ENCODE data around the gene TRIM13.

Gene TRIM13

DNA sequence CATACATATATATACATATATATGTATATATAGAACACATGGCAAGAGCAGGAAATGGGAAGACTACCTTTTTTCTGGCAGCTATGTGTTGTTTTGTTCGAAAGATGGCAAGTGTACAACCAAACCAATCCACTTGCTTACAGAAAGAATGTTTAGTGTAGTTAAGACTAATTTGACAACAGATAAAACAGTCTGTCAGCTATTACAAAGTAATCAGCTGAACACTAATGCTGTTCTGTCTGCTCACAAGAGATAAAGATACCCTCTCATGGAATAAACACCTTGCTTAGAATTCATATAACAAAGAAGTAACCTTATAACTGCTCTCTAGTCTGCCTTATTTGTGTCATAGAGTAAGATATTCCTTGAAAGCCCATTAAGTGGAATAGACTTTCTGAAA lies 17.5 kb downstream of the TRIM13 start:
- no peak for TF ChIP-seq SUZ12 (IDR thresholded peaks at IDR 0.05)
- TF ChIP-seq CTBP1 (IDR thresholded peaks at IDR 0.05; ENCODE audit: borderline replicate concordance): no peak
- no peak for TF ChIP-seq FOXM1 (IDR thresholded peaks at IDR 0.05; ENCODE audit: borderline replicate concordance)
- TF ChIP-seq FOXK2 (IDR thresholded peaks at IDR 0.05): no peak
- TF ChIP-seq L3MBTL2 (conservative IDR thresholded peaks at IDR 0.05): no peak
- no peak for TF ChIP-seq NFRKB (IDR thresholded peaks at IDR 0.05)
- no peak for TF ChIP-seq TARDBP (IDR thresholded peaks at IDR 0.05)
- TF ChIP-seq ELF4 (IDR thresholded peaks at IDR 0.05): no peak
- TF ChIP-seq LEF1 (IDR thresholded peaks at IDR 0.05; ENCODE audit: borderline replicate concordance): no peak
- no peak for TF ChIP-seq BHLHE40 (IDR thresholded peaks at IDR 0.05; ENCODE audit: borderline replicate concordance)
- no peak for TF ChIP-seq SP1 (IDR thresholded peaks at IDR 0.05)
- no peak for TF ChIP-seq ARNT (IDR thresholded peaks at IDR 0.05)
- TF ChIP-seq FOXA1 (IDR thresholded peaks at IDR 0.05): no peak
- TF ChIP-seq HDGF (IDR thresholded peaks at IDR 0.05; ENCODE audit: borderline replicate concordance): no peak
- no peak for TF ChIP-seq ZNF384 (IDR thresholded peaks at IDR 0.05)
- TF ChIP-seq, protein P1, sequence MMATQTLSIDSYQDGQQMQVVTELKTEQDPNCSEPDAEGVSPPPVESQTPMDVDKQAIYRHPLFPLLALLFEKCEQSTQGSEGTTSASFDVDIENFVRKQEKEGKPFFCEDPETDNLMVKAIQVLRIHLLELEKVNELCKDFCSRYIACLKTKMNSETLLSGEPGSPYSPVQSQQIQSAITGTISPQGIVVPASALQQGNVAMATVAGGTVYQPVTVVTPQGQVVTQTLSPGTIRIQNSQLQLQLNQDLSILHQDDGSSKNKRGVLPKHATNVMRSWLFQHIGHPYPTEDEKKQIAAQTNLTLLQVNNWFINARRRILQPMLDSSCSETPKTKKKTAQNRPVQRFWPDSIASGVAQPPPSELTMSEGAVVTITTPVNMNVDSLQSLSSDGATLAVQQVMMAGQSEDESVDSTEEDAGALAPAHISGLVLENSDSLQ (IDR thresholded peaks at IDR 0.05): no peak
- DNase-seq (ENCODE audit: extremely low spot score): no peak
- ChIA-PET CTCF (no interaction called here), POLR2A (no interaction called here)

DNA sequence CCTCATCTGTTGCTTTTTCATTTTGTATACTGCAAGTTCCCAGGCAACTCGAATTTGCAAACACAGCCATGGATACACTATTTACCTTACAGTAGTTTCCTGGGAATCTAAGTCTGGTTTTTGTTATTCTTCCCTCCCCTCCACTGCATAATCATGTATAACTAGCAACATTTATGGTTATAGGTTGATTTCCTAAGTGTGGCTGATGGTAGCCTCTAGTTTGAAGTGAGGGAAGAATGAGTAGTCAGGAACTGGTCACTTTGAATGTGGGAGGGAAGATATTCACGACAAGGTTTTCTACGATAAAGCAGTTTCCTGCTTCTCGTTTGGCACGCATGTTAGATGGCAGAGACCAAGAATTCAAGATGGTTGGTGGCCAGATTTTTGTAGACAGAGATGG lies 18.4 kb downstream of the TRIM13 start, which contains the start of gene KCNRG:
TSS of gene KCNRG (plus strand) at position 187 of the 400 bp plus-strand sequence. CDS start at position 237, 50 bp downstream.
- CTCF ChIA-PET: interaction anchor here (0.6 kb wide), 1 partner anchor 361 kb away, joined by 3 read pairs; no protein-coding TSS in a partner anchor
- TF ChIP-seq SUZ12 (IDR thresholded peaks at IDR 0.05) (no peak), NFRKB (IDR thresholded peaks at IDR 0.05) (no peak), SP1 (IDR thresholded peaks at IDR 0.05) (no peak), TARDBP (IDR thresholded peaks at IDR 0.05) (no peak), LEF1 (IDR thresholded peaks at IDR 0.05; ENCODE audit: borderline replicate concordance) (no peak), CTBP1 (IDR thresholded peaks at IDR 0.05; ENCODE audit: borderline replicate concordance) (no peak), BHLHE40 (IDR thresholded peaks at IDR 0.05; ENCODE audit: borderline replicate concordance) (no peak), ARNT (IDR thresholded peaks at IDR 0.05) (no peak), HDGF (IDR thresholded peaks at IDR 0.05; ENCODE audit: borderline replicate concordance) (no peak), FOXA1 (IDR thresholded peaks at IDR 0.05) (no peak)
- TF ChIP-seq, protein P1 (IDR thresholded peaks at IDR 0.05): no peak
- POLR2A ChIA-PET: no interaction called here
- no peak for DNase-seq (ENCODE audit: extremely low spot score)

GRCh38 chr13:50015750-50016149 lies 18.9 kb downstream of the TRIM13 start:
- no peak for DNase-seq (ENCODE audit: extremely low spot score)
- ChIA-PET CTCF (no interaction called here), POLR2A (no interaction called here)
- TF ChIP-seq ARNT (IDR thresholded peaks at IDR 0.05): no peak
- TF ChIP-seq NFRKB (IDR thresholded peaks at IDR 0.05): no peak

DNA sequence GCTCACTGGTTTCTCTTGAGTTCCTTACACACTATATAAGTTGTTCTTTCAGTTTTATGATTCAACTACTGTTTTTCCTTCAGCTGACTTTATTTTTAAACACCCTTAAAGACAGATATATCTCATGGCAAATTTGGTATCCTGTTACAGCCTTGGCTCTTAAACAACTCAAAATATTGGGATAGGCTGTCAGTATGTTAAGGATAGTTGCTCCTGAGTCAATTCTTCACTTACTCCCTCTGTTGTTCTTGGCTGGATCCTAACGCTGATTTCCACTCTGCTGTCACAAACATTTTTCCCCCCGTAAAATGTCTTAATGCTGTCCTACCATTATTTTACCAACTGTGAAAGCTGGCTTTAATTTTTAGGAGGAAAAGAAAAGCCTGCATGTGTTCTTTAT lies 19.6 kb downstream of the TRIM13 start:
- POLR2A ChIA-PET: no interaction called here
- CTCF ChIA-PET: no interaction called here

GRCh38 chr13:50017819-50018218 lies 21.0 kb downstream of the TRIM13 start:
- POLR2A ChIA-PET: no interaction called here
- DNase-seq (ENCODE audit: extremely low spot score): no peak
- TF ChIP-seq FOXK2 (IDR thresholded peaks at IDR 0.05): no peak
- TF ChIP-seq SUZ12 (IDR thresholded peaks at IDR 0.05): no peak
- no peak for TF ChIP-seq FOXA1 (IDR thresholded peaks at IDR 0.05)
- TF ChIP-seq ARNT (IDR thresholded peaks at IDR 0.05): no peak
- CTCF ChIA-PET: interaction anchor here (1.3 kb wide), 1 partner anchor 21 kb away, joined by 3 read pairs; the partner anchor contains the start of gene TRIM13

More for the DNA sequence above, 19.6 kb downstream of the TRIM13 start:
- TF ChIP-seq, protein P1 (IDR thresholded peaks at IDR 0.05): no peak; the same call in 1 of the 2 replicates
- TF ChIP-seq HDGF (IDR thresholded peaks at IDR 0.05; ENCODE audit: borderline replicate concordance) (no peak), SUZ12 (IDR thresholded peaks at IDR 0.05) (no peak), ELF4 (IDR thresholded peaks at IDR 0.05) (no peak), LEF1 (IDR thresholded peaks at IDR 0.05; ENCODE audit: borderline replicate concordance) (no peak)
- DNase-seq (ENCODE audit: extremely low spot score): no peak

GRCh38 chr13:50025436-50025835 lies 28.6 kb downstream of the TRIM13 start:
- ChIA-PET CTCF (no interaction called here), POLR2A (no interaction called here)

More at GRCh38 chr13:50025436-50025835, 28.6 kb downstream of the TRIM13 start:
- TF ChIP-seq, protein P1 (IDR thresholded peaks at IDR 0.05): no peak
- TF ChIP-seq FOXK2 (IDR thresholded peaks at IDR 0.05) (no peak), ARNT (IDR thresholded peaks at IDR 0.05) (no peak), L3MBTL2 (conservative IDR thresholded peaks at IDR 0.05) (no peak)
- no peak for DNase-seq (ENCODE audit: extremely low spot score)

Data from HEK293T (cell line).